GM21529 (cell line): ENCODE data around the gene ATAD1.
A peak's percentile ranks its signal among the peaks of the same experiment; 100 is the strongest.
"Not testable (repeated sequence)": the region's sequence is repeated elsewhere in the genome, so short reads cannot be mapped to it uniquely, and the experiment has no call there.

ENCODE experiments used
- ATAC-seq: cut with Tn5 transposase; IDR thresholded peaks from one replicate; pipeline ENCODE4 v1.9.1; 2021; ENCODE audit not compliant: unreplicated experiment

ATAD1 gene

DNA sequence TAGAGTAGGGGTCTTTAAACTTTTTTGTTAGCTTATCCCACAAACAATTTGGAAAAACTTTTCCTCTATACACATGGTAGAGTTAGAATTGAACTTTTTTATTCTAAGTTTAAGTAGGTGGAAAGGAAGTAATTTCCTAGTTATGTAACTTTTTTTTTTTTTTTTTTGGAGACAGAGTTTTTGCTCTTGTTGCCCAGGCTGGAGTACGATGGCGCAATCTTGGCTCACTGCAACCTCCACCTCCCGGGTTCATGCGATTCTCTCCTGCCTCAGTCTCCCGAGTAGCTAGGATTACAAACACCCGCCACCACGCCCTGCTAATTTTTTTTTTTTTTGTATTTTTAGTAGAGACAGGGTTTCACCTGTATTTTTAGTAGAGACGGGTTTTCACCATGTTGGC is 28.7 kb upstream of the ATAD1 start:
- ATAC-seq, result not testable (repeated sequence)

DNA sequence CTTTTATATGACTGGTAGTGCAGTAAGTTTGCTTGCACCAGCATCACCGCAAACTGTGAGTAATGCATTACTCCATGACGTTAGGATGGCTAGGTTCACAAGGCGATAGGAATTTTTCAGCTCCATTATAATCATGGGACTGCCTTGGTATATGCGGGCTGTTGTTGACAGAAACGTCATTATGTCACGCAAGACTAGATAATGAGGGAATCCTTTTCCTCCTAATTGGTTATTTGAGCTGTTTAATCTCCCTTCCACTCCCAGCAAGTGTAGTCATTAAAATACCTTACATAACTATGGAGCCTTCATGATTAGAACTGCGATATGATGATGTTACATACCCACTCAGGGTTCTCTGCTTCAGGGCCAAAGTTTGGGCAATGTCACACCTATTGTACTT is 28.0 kb upstream of the ATAD1 start:
- no peak for ATAC-seq

DNA sequence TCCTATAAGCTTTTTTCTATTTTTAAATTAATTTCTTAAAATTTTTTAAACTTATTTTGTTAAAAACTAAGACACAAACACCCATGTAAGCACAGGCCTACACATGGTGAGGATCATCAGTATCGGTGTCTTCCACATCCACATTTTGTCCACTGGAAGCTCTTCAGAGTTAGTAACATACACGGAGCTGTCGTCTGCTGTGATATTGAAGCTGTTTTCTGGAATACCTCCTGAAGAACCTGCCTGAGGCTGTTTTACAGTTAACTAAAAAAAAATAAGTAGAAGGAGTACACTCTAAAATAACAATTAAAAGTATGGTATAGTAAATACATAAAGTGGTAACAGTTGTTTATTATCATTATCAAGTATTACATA is 27.6 kb upstream of the ATAD1 start:
- no peak for ATAC-seq

DNA sequence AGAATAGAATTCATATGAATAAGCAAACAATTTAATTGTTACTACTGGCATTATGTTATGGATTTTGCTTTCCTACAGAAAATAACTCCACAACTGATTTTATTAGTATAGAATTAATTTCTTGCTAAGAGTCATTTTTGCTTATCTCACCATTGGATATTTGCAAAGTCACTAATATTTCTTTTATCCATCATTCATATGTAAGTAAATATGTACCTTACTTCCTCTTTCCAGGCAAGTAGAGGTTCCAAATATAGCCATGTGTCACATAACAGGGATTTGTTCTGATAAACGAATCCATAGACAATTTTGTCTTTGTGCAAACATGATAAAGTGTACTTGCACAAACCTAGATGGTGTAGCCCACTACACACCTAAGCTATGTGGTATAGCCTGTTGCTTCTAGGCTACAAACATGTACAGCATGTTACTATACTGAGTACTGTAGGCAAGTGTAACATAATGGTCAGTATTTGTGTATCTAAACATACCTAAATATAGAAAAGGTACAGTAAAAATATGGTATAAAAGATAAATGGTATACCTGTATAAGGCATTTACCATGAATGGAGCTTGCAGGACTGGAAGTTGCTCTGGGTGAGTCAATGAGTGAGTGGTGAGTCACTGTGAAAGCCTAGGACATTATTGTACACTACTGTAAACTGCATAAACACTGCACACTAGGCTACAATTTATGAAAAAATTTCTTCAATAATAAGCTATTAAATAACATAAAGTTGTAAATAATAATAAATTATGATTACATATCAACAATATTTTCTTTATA is 27.0 kb upstream of the ATAD1 start:
- no peak for ATAC-seq

DNA sequence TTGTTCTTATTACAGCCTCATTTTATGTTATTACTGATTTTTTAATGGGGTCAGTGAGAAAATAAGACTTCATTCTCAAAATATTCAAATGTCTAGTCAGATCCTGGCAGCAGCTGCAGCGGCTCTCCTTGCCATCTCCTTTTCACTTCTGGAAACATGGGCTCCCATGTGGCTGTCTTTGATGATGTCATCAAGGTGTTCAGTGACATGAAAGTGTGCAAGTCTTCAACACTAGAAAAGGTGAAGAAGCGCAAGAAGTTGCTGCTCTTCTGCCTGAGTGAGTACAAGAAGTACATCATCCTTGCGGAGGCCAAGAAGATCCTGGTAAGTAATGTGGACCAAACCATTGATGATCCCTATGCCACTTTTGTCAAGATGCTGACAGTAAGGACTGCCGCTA is 25.7 kb upstream of the ATAD1 start:
- ATAC-seq, result no peak

DNA sequence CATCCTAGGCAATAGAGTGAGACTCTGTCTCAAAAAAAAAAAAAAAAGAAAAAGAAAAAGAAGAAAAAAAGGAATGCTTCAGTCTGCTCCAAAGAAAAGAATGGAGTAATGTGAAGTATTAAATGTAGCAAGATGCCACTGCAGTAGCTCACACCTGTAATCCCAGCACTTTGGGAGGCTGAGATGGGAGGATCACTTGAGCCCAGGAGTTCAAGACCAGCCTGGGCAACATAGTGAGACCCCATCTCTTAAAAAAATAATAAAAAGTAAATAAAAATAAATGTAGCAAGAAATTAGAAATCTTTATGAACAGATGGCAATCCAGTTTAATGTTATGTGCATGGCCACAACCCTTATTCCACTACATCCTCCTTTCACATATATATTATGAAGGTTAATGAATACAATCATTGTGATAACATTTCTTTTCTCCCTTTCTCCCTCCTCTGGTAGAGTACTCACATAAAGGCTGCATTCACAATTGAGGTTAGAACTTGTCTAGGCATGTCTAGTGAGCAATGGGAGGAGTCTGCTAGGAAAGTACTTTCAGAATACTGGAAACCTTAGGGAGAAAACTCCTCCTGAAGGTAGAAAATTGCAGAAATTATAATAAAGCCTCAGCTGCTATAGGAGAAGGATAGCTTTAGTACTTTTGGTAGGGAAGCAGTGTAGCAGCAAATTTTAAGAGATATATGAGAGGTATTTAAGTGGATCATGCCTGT is 24.9 kb upstream of the ATAD1 start:
- ATAC-seq, result no peak

DNA sequence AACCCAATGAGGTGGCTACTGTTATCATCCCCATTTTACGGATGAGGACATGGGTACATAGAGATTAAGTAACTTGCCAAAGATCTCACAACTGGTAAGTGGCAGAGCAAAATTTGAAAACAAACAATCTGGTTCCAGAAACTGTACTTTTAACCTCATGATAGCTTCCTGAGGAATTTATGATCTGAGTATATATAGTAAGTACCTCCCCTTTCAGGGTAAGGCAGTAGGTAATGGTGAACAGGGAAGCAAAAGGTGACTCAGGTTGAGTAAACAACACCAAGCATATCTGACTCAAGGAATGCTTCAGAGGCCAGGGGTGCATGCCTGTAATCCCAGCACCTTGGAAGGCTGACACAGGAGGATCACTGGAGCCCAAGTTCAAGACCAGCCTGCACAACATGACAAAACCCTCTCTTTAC is 24.2 kb upstream of the ATAD1 start:
- ATAC-seq, result no peak

DNA sequence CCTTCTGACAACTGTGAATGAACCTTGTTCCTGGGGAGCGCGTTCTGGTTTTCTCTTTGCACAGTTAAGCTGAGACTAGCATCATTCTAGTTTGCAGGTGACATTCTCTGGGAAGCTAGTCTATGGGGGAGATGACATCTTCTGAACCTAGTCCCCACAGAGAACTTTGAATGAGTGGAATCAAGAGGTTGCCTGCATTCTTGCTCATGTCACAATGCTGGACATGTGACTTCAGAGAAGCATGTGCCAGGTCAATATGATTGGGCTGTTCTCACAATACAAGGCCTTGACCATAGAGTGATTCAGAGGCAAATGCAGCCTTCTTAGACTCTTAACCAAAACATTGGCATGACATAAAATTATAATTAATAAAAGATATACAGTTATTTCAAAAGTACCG is 23.2 kb upstream of the ATAD1 start:
- ATAC-seq, result no peak

DNA sequence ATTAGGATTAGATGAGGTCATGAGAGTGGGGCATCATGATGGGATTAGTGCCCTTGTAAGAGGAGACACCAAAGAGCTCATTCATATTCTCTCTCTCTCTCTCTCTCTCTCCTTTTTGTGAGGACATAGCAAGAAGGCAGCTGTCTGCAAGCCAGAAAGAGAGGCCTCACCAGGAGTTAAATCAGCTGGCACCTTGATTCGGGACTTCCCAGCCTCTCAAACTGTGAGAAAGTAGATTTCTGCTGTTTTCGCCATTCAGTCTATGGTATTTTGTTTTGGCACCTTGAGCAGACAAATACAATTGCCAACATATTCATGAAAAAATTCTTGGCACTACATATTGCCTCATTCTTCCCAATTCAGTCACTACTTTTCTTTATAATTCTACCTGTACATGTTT is 20.6 kb upstream of the ATAD1 start:
- ATAC-seq, result no peak

DNA sequence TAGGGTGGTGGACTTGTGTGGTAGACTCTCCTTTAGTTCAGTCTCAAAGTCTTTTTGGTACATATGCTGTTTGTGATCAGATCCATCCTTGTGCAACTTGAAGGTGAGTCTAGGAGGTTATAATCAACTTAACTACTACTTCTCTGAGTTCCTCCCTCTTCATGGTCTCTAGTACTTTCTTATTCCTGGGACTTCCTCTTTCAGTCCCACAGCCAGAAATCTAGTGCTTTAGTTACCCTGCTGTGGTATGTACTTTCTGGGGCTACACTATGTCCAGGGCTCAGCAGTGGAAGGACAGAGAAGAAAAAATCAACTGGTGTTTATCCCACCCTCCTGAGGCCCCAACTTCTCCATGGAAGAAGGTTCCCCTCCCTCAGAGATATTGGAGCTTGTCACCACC is 19.4 kb upstream of the ATAD1 start:
- peak; percentile 67 for ATAC-seq

DNA sequence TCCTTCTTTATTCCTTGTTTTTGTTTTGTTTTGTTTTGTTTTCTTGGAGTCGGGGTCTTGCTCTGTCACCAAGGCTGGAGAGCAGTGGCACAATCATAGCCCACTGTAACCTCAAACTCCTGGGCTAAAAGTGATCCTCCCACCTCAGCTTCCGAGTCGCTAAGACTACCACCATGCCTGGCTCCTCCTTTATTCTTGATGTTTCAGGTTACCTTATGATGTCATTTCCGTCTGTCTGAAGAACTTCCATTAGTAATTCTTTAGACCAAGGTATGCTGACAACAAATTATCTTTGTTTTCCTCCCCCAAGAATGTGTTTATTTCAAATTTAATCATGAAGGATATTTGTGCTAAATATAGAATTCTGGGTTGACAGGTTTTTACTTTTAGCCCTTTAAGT is 18.1 kb upstream of the ATAD1 start:
- no peak for ATAC-seq

DNA sequence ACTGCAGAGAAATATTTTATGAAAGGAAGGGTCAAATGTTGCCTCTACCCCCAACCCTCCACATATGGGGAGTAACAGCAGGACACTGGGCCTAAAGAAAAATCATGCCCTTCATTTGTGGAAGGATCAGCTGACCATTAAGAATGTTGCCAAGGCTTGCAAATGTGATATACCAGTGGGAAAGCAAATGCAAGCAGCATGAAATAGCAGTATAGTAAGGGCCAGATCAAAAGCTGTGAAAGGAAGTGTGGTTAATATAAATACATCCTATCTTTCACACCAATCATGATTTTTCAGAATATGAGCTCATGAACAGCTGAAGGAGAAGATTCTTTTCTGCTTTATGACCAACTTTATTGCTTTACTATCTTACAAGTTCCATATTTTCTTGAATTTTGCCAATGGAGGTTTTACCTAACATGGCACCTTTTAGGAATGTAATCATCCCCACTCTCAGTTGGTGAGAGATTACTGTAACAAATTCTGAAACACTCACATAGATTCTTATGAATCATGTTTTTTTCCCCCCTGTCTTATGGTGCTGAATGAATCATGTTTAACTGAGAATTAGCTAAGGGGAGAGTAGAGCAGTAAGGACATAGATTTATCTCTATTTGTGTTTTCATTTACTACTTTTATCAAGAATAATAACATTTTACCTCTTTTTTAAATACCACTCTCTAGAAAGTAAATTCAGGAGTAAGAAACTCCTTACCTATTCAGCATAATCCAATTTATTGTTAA is 12.1 kb upstream of the ATAD1 start:
- ATAC-seq, result no peak

DNA sequence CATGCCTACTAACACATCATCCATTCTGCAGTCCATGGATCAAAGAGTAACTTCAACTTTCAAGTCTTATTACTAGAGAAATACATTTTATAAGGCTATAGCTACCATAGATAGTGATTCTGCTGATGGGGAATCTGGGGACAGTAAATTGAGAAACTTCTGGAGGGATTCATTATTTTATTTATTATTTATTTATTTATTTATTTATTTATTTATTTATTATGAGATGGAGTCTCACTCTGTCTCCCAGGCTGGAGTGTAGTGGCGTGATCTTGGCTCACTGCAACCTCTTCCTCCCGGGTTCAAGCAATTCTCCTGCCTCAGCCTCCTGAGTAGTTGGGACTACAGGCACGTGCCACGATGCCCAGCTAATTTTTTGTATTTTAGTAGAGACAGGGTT is 11.0 kb upstream of the ATAD1 start:
- ATAC-seq, result not testable (repeated sequence)

DNA sequence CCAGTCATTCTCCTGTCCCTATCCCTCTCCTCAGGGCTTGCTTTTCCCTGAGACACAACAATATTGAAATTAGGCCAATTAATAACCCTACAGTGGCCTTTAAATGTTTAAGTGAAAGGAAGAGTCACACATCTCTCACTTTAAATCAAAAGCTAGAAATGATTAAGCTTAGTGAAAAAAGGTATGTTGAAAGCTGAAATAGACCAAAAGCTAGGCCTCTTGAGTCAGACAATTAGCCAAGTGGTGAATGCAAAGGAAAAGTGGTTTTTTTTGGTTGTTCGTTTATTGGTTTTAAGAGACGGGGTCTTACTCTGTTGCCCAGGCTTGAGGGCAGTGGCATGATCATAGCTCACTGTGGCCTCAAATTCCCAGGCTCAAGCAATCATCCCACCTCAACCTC is 9.7 kb upstream of the ATAD1 start:
- no peak for ATAC-seq

DNA sequence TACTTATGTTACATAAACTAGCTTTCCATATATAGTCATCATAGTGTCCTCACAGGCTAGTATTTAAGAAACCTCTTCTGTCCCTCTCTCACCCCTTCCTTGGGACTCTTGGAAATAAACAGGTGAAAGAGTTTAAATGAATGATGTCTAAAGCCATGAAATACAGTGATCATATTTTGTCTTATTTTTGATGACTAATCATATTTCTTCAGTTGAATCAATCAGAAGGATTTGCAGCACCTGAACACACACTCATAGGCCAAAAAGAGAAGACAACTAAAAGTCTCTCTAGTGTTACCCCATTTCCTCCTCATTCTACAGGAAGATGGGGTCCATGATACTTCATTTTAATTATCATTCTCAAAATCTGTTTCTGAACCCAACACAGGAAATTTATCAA is 8.6 kb upstream of the ATAD1 start:
- no peak for ATAC-seq

DNA sequence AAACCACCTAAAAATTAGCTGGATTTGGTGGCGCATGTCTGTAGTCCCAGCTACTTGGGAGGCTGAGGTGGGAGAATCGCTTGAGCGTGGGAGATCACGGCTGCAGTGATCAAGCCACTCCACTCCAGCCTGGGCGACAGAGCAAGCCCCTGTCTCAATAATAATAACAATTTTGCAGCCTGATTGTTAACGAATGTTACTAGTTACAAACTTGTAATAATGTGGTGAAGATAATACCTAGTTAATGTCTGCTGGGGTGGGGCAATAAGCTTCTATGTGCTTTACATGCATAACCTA is 1.2 kb upstream of the ATAD1 start:
- ATAC-seq, result no peak

DNA sequence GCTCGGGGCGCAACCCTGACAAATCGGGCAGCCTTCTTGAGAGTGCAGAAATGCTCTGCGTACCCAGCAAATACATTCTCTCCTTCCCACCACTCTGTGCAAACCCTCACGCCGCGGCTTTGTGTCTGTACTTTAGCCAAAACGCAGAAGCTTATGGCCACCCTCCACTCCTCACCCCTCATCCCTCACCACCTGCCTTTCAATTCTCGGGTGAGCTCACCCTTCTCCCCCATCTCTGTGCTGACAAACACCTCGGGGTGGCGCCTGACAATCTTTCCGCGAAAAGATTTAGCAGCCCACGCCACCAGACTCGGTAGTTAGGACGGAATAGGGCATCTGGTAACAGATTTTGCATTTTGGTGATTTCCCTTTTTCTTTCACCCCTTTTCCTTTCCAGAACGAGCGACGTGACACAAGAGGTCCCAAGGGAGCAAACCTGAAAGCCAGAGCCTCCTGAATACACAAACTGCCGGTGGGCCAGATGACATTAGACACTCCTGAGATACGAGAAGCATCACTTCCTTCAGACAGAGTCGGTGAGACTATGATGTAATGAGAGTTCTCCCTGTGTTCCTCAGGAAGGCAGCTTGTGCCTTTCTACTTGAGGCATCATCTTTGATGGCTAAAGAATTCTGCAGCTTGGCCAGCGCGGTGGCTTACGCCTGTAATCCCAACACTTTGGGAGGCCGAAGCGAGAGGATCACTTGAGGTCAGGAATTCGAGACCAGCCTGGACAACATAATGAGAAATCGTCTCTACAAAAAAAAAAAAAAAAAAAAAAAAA is 671 bp upstream of the ATAD1 start:
- peak; percentile 62 for ATAC-seq

DNA sequence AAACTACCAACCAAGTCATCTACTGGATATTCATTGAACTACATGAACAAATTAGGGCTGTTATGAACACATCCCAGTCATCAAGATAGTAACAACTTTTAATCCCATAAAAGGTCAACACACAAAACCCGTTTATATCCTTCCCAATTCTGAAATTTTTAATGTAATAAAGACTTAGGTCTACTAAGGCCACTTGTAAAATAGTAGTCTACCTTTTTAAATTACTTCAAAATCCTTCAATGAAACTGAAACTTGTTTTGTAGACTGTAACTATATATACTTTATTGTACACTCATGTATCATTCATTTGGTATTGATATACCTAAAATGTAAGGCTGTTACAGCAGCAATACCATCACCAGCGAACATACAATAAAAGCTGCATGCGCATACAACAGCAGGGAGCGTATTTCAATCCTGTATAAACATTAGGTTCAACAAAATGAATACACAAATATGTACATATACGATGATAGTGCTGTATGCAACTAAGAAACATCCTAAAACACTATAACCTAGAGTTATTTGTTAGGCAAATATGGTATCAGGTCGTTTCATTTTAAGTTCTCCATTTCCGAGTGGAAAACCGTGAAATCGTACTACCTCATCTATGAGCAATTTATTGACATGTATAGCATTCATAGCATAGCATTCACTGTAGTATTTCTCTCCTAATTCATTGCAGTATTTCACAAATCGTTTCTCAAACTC is 973 bp downstream of the ATAD1 start:
- no peak for ATAC-seq

DNA sequence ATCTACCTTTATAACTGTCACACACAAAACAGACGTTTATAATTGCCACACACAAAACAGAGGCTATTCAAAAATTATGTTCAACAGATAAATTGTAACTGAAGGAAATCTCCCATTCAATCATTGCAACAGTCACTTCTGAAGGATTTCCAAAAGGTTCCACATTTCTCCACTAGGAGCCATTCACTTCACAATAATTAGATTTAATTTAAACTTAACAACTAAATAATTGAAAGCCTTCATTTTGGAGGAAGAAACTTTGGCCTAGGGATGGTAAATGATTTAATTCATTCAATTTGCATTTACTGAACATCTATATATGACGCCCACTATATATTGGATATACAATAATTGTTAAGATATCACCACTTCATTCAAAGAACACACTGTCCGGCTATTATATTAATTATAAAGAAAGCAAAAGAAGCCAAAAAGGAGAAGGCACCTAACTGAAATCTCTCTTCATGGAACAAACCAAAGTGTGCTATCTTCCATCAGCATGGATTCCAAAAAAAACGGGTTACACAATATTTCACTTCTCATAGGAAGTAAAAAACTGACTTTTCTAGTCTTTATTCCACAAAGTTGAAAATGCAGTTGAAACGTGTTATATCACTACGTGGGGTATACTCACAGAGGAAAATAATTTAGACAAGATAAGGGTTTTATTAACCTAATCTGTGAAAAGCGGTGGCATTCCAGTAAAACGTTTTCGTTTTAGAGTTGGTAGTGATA is 1.7 kb downstream of the ATAD1 start:
- ATAC-seq, result no peak

DNA sequence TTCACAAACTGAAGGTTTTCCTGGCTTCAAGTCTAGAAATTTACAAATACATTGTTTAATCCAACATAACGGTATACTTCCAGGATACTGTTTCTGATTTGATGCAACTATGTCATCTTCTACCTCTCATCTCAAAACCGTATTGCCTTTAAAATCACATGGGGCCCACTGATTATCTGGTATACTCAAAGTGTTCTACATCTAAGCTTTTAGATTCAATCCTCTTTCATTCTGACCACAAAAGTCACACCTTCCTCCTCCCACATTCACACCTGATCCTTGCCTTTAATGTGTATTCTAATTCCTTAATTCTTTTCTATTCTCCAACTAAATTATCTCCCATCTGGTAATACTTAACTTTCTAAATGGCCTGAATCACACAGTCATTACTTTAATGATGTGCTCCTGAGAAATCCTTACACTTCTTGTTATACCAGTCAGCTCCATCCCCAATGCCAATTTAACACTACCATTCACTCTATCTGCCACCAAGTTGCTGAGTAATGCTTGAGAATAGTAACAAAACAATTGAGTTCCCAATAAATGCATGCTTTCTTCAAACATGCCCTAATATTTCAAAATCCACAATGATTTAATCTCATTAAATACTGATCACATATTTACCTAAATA is 13.0 kb downstream of the ATAD1 start:
- ATAC-seq, result no peak
